Mucosa of descending colon (tissue), 3 donors: ENCODE data around the gene NRGN. TPM values are rescaled to one million over a fixed set of nuclear protein-coding genes. Genes with fewer than 3 reads are reported as not detected.

ENCODE experiments used
- ATAC-seq: fragments of 200-7000 bp; cut with Tn5 transposase; one replicate; pipeline ENCODE4 v1.9.1; 2020; ENCODE audit warnings: mild to moderate bottlenecking, moderate library complexity
- DNase-seq, 3 donors: peaks; one replicate each; pipeline ENCODE4 v3.0.0-alpha.2; 2020
- H3K36me3 ChIP-seq: fragments of 200-600 bp; one replicate; pipeline ENCODE4 v1.8.0; 2021; ENCODE audit warnings: low read depth, mild to moderate bottlenecking
- H3K4me1 ChIP-seq: fragments of 200-600 bp; one replicate; pipeline ENCODE4 v1.8.0; 2021; ENCODE audit warnings: low read depth, mild to moderate bottlenecking
- H3K4me3 ChIP-seq: fragments of 200-600 bp; one replicate; pipeline ENCODE4 v1.8.0; 2021; ENCODE audit warnings: mild to moderate bottlenecking
- H3K9me3 ChIP-seq: fragments of 200-600 bp; one replicate; pipeline ENCODE4 v1.8.0; 2021; ENCODE audit warnings: mild to moderate bottlenecking
- CTCF ChIP-seq: fragments of 200-600 bp; IDR thresholded peaks from one replicate; pipeline ENCODE4 v1.8.0; 2022; ENCODE audit warnings: antibody characterized with exemption, mild to moderate bottlenecking
- intact Hi-C, 2 donors: fragments of 100-400 bp; cut with DNase I in 1 of 2; cut with micrococcal nuclease in 1 of 2; formaldehyde crosslinking; loops; one replicate each; pipeline versions ENCODE4 v1.11.0 to v1.11.1; 2022; cut with DNase I, micrococcal nuclease
- total RNA-seq, 3 donors: library from RNA; stranded (reverse); fragmentation: NEBNext Ultra II Directional in 2 of 3; extraction: Animal tissue kit (Norgen Biotek cat#: 25700) in 2 of 3; gene quantifications; one replicate each; pipeline versions ENCODE4 v1.2.1 to v1.2.4, GENCODE V29; 2021 to 2023
- donor health status: DM: no; HTN: no; CAD: no; lungs with moderate emphysema.
- donor health status: DM: no; HTN: no; CAD: no.
- donor health status: DM: no; HTN: yes; CAD: no.

NRGN gene
- total RNA-seq, 3 donors from 2014 or later: 1.7 to 5.3 (median 2.0) TPM

GRCh38 chr11:124761301-124762104, 21.8 kb downstream of the NRGN start:
- peaks cover 35% of the 10 kb centered on the region for H3K4me1 ChIP-seq
- intact Hi-C loops: loop anchor here in 1 of 2 donors (5.0 kb wide), 1 partner anchor 89 kb away; the partner anchor contains the start of genes SIAE and SPA17
- no peaks in the 10 kb centered on the region for H3K36me3 ChIP-seq
- ATAC-seq (no peak), DNase-seq (no peak)
- peak overlapping the region; percentile 32 for H3K4me3 ChIP-seq
- TF ChIP-seq CTCF: no peak
- no peaks in the 10 kb centered on the region for H3K9me3 ChIP-seq

DNA sequence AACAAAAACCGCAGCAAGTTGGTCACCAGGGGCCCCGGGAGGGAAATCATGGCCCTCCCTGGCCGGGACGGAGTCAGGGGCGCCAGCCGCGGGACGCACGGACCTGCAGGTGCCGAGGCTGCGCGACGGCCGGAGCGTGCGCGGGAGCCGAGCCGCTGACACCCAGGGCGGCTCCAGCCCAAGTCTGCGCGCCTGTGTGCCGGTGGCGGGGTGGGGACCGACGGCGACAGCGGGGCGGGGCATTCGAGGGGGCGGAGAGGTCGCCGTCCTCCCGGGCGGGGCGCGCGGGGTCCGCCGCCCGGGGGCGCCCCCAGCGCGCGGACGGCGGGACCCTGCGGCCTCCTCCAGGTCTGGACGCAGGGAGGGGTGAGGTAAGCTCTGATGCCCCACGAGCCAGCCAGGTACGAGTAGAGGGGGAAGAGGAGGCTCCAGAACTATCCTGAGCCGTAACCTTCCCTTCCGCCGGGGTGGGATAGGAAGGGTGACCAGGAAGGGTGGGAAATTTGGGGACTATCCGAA, 22.4 kb downstream of the NRGN start, which contains the start of gene ESAM:
TSS of gene ESAM (minus strand) at position 186 of the 519 bp plus-strand sequence. CDS start at position 50, 136 bp downstream.
- Histone ChIP-seq H3K4me3 (peak within 1 kb of the TSS; percentile 32), H3K4me1 (peaks cover 35% of the 10 kb centered on the region), H3K9me3 (no peaks in the 10 kb centered on the region), H3K36me3 (no peaks in the 10 kb centered on the region)
- DNase-seq (peak; percentile 78 to 87 (median 85)), ATAC-seq (peak; percentile 79)
- intact Hi-C loops: loop anchor here in 1 of 2 donors (5.0 kb wide), 1 partner anchor 90 kb away; the partner anchor contains the start of genes SIAE and SPA17
- no peak for TF ChIP-seq CTCF

GRCh38 chr11:124762624-124763155, 22.9 kb downstream of the NRGN start:
- ATAC-seq: peak; percentile 47
- intact Hi-C loops: loop anchor here in 1 of 2 donors (5.0 kb wide), 1 partner anchor 90 kb away; the partner anchor contains the start of genes SIAE and SPA17

GRCh38 chr11:124763156-124763947, 23.6 kb downstream of the NRGN start:
- H3K4me3 ChIP-seq: peak overlapping the region; percentile 32
- peak; percentile 61 for TF ChIP-seq CTCF
- H3K9me3 ChIP-seq: no peaks in the 10 kb centered on the region
- DNase-seq: peak; percentile 87 to 98 (median 93)
- intact Hi-C loops: loop anchor here in 1 of 2 donors (5.0 kb wide), 1 partner anchor 91 kb away; the partner anchor contains the start of genes SIAE and SPA17
- peaks cover 30% of the 10 kb centered on the region for H3K4me1 ChIP-seq
- peak; percentile 63 for ATAC-seq
- no peaks in the 10 kb centered on the region for H3K36me3 ChIP-seq

More at GRCh38 chr11:124762624-124763155, 22.9 kb downstream of the NRGN start:
- H3K4me3 ChIP-seq: peak overlapping the region; percentile 32
- no peaks in the 10 kb centered on the region for H3K36me3 ChIP-seq
- no peak for TF ChIP-seq CTCF
- peaks cover 35% of the 10 kb centered on the region for H3K4me1 ChIP-seq
- H3K9me3 ChIP-seq: no peaks in the 10 kb centered on the region
- DNase-seq: peak; percentile 49 to 72 (median 61)

GRCh38 chr11:124766156-124766555, 26.4 kb downstream of the NRGN start:
- Histone ChIP-seq H3K4me1 (peaks cover 14% of the 10 kb centered on the region), H3K36me3 (no peaks in the 10 kb centered on the region), H3K9me3 (no peaks in the 10 kb centered on the region), H3K4me3 (no peak overlapping the region)
- intact Hi-C loops: no loop called here
- ATAC-seq (no peak), DNase-seq (no peak)
- TF ChIP-seq CTCF: no peak
